Skeletal muscle cell (primary cell): ENCODE results near the gene RHEX.
"Not testable (repeated sequence)": the region's sequence is repeated elsewhere in the genome, so short reads cannot be mapped to it uniquely, and the experiment has no call there.

Experiments used
- DNase-seq: peaks from one replicate; pipeline ENCODE4 v3.0.0-alpha.2; 2010; ENCODE audit warnings: low read depth
- H3K4me3 ChIP-seq: 2 replicates; pipeline ENCODE4 v1.5.1; 2011; ENCODE audit warnings: low read depth, mild to moderate bottlenecking, control low read depth, low read length, moderate library complexity

RHEX gene

DNA sequence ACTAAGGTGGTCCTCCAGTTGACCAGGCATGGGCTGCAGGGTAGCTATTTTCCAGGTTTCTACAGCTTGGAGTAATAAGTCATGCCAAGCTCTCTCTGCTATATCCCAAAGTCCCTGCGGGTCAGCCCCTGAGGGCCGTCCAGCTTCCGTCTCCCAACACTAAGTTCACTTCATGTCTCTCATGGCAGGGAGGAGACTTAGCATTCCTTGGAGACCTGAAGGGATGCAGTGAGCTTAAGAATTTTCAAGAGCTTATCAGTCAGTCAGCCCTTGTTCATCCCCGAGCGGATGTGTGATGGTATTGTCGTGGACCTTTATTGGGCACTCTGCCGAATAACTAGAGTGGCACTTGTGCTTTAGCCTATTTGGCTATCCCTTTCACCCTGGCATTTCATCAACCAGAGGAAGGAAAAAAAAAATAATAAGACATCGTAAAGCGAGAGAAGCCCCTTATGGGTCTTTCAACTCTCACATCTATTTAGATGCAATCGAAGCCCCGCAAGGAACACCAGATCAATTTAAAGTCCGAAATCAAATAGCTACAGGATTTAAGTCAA is 2.2 kb downstream of the RHEX start:
- H3K4me3 ChIP-seq, DNase-seq: not testable (repeated sequence)

DNA sequence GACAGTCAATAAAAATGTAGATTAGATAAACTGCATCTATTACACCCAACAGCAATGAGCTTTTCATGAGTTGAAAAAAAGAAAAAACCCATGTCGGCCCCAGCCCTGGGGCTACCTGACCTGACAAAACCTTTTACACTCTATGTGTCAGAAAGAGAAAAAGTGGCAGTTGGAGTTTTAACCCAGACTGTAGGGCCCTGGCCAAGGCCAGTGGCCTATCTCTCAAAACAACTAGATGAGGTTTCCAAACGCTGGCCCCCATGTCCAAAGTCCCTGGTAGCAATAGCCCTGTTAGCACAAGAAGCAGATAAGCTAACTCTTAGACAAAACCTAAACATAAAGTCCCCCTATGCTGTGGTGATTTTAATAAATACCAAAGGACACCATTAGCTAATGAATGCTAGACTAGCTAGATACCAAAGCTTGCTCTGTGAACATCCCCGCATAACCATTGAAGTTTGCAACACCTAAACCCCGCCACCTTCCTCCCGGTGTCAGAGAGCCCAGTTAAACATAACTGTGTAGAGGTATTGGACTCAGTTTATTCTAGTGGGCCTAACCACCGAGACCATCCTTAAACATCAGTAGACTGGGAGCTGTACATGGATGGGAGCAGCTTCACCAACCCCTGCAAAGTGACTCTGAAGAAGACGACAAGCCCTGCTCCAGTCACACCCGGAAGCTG is 2.8 kb downstream of the RHEX start:
- H3K4me3 ChIP-seq, DNase-seq: not testable (repeated sequence)

DNA sequence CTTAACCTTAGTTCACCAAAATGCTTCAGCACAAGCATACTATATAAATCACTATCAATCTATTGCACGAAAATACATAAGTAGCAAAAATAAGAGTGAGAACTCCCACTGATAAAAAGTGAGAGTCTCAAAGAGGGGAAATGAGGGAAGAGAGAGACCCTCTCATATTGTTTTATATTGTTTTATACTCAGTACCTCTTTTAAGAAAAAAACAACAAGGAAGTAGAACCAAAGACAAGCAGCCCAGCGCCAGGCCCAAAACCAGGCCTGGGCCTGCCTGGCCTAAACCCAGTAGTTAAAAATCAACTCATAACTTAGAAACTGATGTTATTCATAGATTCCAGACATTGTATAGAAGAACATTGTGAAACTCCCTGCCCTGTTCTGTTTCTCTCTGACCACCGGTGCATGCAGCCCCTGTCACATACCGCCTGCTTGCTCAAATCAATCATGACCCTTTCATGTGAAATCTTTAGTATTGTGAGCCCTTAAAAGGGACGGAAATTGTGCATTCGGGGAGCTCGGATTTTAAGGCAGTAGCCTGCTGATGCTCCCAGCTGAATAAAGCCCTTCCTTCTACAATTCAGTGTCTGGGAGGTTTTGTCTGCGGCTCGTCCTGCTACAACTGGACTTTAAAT is 5.4 kb downstream of the RHEX start:
- DNase-seq, H3K4me3 ChIP-seq: not testable (repeated sequence)

DNA sequence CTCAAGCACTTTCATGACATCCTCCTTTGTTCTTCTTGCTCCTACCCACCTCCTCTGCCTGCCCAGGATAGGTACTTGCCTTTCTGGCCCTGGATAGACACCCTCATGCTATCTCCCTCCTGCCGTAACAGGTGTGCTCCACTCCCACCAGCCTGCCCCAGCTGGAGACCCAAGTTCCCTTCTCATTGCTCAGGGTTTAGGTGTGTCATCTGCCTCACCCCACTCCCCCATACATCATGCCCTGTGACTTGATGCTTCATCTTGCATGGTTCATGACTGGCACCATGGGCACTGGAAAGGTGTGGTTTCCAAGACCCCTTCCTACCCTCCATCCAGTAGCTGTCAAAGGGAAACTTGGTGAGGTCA is 5.9 kb downstream of the RHEX start:
- DNase-seq = no peak
- H3K4me3 ChIP-seq = no peak overlapping the region

GRCh38 chr1:206059355-206059915 is 6.5 kb downstream of the RHEX start:
- H3K4me3 ChIP-seq = no peak overlapping the region
- DNase-seq = no peak

DNA sequence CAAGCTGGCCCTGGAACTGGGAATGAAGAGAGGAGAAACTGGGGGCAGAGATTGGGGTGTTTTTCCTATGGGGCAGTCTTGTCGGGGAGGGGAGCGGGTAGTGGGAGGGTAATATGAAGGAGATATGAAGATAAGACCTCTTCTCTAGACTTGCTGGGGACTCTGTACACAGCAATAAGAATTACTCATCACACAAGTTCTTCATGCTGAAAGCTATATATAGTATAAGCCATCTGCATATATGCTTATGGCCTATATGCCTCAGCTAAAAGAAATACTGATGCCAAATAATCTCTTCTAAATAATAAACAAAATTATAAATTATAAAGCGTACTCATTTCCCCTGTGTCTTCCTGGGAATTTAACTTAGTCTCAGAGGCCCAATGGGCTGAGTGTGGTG is 7.9 kb downstream of the RHEX start:
- H3K4me3 ChIP-seq = no peak overlapping the region
- DNase-seq = no peak

DNA sequence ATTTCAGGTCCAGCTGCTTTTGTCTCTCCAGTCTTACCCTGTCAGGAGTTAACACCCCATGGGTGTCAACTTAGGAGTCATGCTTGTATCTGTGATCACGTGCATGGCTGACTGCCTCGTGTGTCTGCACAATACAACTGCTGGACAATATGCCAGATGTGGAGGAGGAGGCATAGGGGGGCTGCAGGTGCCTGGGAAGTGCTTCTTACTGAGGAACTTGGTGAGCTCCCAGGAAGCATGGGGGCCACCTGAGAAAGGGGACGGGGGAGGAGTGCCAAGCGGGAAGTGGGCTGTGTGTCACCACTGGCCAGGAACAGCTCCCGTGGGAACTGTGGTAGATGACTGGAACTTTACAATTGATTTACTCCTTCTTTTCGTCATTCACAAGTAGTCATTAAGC is 9.5 kb downstream of the RHEX start:
- DNase-seq = no peak
- no peak overlapping the region for H3K4me3 ChIP-seq

GRCh38 chr1:206064001-206064400 is 11.0 kb downstream of the RHEX start:
- H3K4me3 ChIP-seq, DNase-seq: not testable (repeated sequence)

DNA sequence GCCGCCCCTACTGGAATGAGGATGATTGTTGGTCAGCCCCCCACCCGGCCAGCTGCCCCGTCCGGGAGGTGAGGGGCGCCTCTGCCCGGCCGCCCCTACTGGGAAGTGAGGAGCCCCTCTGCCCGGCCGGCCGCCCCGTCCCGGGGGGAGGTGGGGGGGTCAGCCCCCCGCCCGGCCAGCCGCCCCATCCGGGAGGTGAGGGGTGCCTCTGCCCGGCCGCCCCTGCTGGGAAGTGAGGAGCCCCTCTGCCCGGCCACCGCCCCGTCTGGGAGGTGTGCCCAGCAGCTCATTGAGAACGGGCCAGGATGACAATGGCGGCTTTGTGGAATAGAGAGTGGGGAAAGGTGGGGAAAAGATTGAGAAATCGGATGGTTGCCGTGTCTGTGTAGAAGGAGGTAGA is 11.5 kb downstream of the RHEX start:
- not testable (repeated sequence) for DNase-seq, H3K4me3 ChIP-seq

GRCh38 chr1:206065547-206066145 is 12.7 kb downstream of the RHEX start:
- no peak overlapping the region for H3K4me3 ChIP-seq
- DNase-seq = no peak

DNA sequence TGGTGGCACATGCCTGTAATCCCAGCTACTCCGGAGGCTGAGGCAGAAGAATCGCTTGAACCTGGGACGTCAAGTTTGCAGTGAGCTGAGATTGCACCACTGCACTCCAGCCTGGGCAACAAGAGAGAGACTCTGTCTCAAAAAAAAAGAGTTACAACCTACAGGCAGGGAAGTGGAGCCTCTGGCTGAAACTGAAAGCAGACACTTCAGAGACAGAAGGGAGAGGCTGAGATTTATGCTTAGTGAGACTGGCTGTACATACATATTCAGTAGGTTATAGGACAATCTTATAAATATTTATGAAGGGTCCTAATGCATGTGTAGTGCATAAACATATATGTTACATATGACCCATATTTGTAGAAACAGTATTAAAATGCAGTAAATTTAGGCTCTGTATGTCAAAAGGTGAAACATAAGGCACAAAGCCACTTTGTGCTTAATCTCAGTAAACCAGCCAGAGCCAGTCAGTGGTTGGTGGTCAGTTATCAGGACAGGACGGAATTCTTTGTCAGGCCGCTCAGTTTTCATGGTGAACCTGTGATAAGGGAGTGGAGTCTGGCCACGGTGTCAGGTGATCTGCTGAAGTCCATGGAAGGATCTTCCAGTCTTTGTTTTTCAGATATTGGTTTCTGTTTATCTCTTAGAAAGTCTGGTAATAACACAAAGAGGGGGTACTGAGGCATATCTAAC is 13.7 kb downstream of the RHEX start:
- H3K4me3 ChIP-seq = no peak overlapping the region
- DNase-seq = no peak

- no peak overlapping the region for H3K4me3 ChIP-seq
- DNase-seq = peak; percentile 31
These were observed 14.7 kb downstream of the RHEX start for GRCh38 chr1:206067486-206068227.

- H3K4me3 ChIP-seq = no peak overlapping the region
- no peak for DNase-seq
These were observed 15.3 kb downstream of the RHEX start for GRCh38 chr1:206068314-206068713.

GRCh38 chr1:206070627-206071304 is 17.8 kb downstream of the RHEX start:
- no peak overlapping the region for H3K4me3 ChIP-seq
- no peak for DNase-seq

- no peak overlapping the region for H3K4me3 ChIP-seq
- DNase-seq = no peak
These were observed 21.9 kb downstream of the RHEX start for GRCh38 chr1:206074839-206075238.

DNA sequence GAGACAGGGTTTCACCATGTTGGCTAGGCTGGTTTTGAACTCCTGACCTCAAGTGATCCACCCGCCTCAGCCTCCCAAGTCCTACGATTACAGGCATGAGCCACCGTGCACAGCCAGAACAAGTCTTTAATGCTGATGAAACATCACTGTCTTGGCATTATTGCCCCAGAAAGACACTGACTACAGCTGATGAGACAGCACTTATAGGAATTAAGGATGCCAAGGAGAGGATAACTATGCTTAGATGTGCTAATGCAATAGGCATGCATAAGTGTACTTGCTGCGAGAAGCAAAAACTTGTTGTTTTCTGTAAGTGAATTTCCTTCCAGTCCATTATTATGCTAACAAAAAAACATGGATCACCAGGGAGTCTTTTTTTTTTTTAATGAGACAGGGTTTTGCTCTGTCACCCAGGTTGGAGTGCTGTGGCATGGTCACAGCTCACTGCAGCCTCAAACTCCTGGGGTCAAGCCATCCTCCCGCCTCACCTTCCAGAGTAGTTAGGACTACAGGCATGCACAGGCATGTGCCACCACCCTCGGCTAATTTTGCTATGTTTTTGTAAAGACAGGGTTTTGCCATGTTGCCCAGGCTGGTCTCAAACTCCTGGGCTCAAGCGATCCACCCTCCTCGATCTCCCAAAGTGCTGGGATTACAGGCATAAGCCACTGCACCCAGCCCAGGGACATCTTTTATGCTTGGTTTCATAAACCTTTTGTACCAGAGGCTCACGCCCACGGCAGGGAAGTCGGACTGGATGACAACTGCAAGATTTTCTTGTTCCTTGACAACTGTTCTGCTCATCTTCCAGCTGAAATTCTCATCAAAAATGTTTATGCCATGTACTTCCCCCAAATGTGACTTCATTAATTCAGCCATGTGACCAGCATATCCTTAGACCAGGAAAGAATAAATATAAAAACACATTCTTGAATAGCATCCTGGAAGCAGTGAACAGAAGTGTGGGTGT is 23.1 kb downstream of the RHEX start:
- DNase-seq = peak; percentile 41

DNA sequence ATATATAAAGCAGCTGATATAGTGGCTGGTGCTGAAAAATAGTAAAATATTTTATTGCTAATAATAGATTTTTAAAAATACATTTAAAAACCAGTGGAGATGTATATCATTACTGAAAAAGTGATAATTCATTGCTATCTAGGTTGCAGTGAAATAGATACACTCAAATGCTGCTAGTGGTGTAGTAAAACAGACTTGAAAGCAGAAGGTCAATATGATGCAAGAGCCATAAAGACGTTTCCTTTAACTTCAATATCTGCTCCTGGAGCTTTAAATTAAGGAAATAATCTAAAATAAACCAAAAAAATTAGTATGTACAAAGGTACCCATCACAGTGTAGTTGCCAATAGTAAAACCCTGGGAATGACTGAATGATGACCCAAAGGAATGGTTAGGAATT is 26.2 kb downstream of the RHEX start:
- no peak overlapping the region for H3K4me3 ChIP-seq
- no peak for DNase-seq

More for the DNA sequence above, 23.1 kb downstream of the RHEX start:
- no peak overlapping the region for H3K4me3 ChIP-seq
